H1 (cell line): ENCODE data around the gene RNF26. TPM values are rescaled to one million over a fixed set of nuclear protein-coding genes. Genes with fewer than 3 reads are reported as not detected.

Experiments
- CTCF ChIA-PET: fragments of 300-600 bp; sonication (Branson Sonifier 250); formaldehyde crosslinking; loops from one replicate; lab custom pipeline; 2021; ENCODE audit not compliant: partially characterized antibody; lab: Charles Lee
- POLR2A ChIA-PET: fragments of 300-600 bp; sonication (Branson Sonifier 250); formaldehyde crosslinking; loops from one replicate; lab custom pipeline; 2021; ENCODE audit warnings: inconsistent platforms; ENCODE audit not compliant: partially characterized antibody; lab: Charles Lee
- DNase-seq, 2 experiments: peaks; one replicate each; pipeline versions ENCODE4 v3.0.0 to v3.0.0-alpha.2; 2010 to 2022; ENCODE audit warnings: low spot score in 2 of 2, low read depth in 1 of 2, mixed read lengths in 1 of 2
- FAIRE-seq: peaks from 2 replicates; lab custom pipeline; 2011; peaks lifted over from hg19 to GRCh38; lab: Jason Lieb, UNC
- H2AFZ ChIP-seq: 2 replicates; pipeline ENCODE4 v1.8.1; 2012; ENCODE audit warnings: low read length, inconsistent platforms
- H2AK5ac ChIP-seq: 2 replicates; pipeline ENCODE4 v1.6.1; 2013; ENCODE audit warnings: low read depth, low read length
- H2BK120ac ChIP-seq: replicated peaks from 2 replicates; pipeline ENCODE3; 2013; ENCODE audit warnings: low read depth, low read length, inconsistent platforms
- H2BK12ac ChIP-seq: 2 replicates; pipeline ENCODE4 v1.6.1; 2013; ENCODE audit warnings: low read depth, low read length
- H2BK15ac ChIP-seq: 2 replicates; pipeline ENCODE4 v1.6.1; 2013; ENCODE audit warnings: low read length
- H2BK20ac ChIP-seq: 2 replicates; pipeline ENCODE4 v1.6.1; 2013; ENCODE audit warnings: low read length
- H2BK5ac ChIP-seq: 2 replicates; pipeline ENCODE4 v1.6.1; 2013; ENCODE audit warnings: low read depth, low read length
- H3K14ac ChIP-seq: 2 replicates; pipeline ENCODE4 v1.6.1; 2013; ENCODE audit warnings: inconsistent platforms; ENCODE audit not compliant: insufficient read length
- H3K18ac ChIP-seq: 2 replicates; pipeline ENCODE4 v1.6.1; 2013; ENCODE audit warnings: low read length; ENCODE audit errors: extremely low read depth
- H3K23ac ChIP-seq: 2 replicates; pipeline ENCODE4 v1.6.1; 2013; ENCODE audit warnings: inconsistent platforms; ENCODE audit not compliant: insufficient read length
- H3K23me2 ChIP-seq: 2 replicates; pipeline ENCODE4 v1.6.1; 2013; ENCODE audit warnings: low read depth, low read length
- H3K27ac ChIP-seq: 2 replicates; pipeline ENCODE4 v1.6.1; 2011; ENCODE audit warnings: low read depth, low read length, inconsistent platforms
- H3K27me3 ChIP-seq, 4 experiments: replicated peaks in 1 of 4; 1 replicate in 1 of 4; 2 replicates in 3 of 4; pipeline versions ENCODE4 v1.6.1 to v1.8.1; 2011 to 2013; ENCODE audit warnings: low read length in 3 of 4, mild to moderate bottlenecking in 3 of 4, inconsistent platforms in 2 of 4, mixed read lengths in 2 of 4, moderate library complexity in 1 of 4; ENCODE audit not compliant: control insufficient read depth in 3 of 4, insufficient read depth in 3 of 4; ENCODE audit errors: extremely low read depth in 1 of 4
- H3K36me3 ChIP-seq, 4 experiments: 2 replicates each; pipeline versions ENCODE4 v1.6.1 to v1.8.1; 2011 to 2013; ENCODE audit warnings: mild to moderate bottlenecking in 4 of 4, low read length in 3 of 4, moderate library complexity in 2 of 4, control low read depth in 1 of 4, inconsistent platforms in 1 of 4; ENCODE audit not compliant: insufficient read depth in 4 of 4, control insufficient read depth in 2 of 4
- H3K4ac ChIP-seq: replicated peaks from 2 replicates; pipeline ENCODE3; 2013; ENCODE audit warnings: low read length, low read depth, mixed read lengths, inconsistent platforms; ENCODE audit not compliant: insufficient read length
- H3K4me1 ChIP-seq, 4 experiments: replicated peaks in 1 of 4; 1 replicate in 1 of 4; 2 replicates in 3 of 4; pipeline versions ENCODE4 v1.6.1 to v1.8.1; 2011 to 2013; ENCODE audit warnings: low read length in 3 of 4, inconsistent platforms in 2 of 4, mixed read lengths in 1 of 4; ENCODE audit not compliant: insufficient read depth in 4 of 4, control insufficient read depth in 3 of 4
- H3K4me2 ChIP-seq, 2 experiments: 2 replicates each; pipeline versions ENCODE4 v1.6.1 to v1.8.1; 2011 to 2013; ENCODE audit warnings: low read depth in 2 of 2, low read length in 2 of 2, control low read depth in 1 of 2, inconsistent platforms in 1 of 2, mild to moderate bottlenecking in 1 of 2; ENCODE audit not compliant: insufficient read depth in 1 of 2
- H3K4me3 ChIP-seq, 4 experiments: fragments of 200-600, 300-600 bp in 1 of 4; sonication (generic), shearing (Covaris generic), sonication (Bioruptor Twin) in 1 of 4; 2 replicates each; pipeline versions ENCODE4 v1.5.1 to v1.8.1; 2011 to 2016; ENCODE audit warnings: low read length in 4 of 4, low read depth in 3 of 4, control low read depth in 2 of 4, inconsistent platforms in 2 of 4, mild to moderate bottlenecking in 2 of 4, mixed read lengths in 1 of 4, moderate library complexity in 1 of 4; ENCODE audit not compliant: insufficient read depth in 2 of 4; ENCODE audit errors: extremely low read depth in 1 of 4
- H3K56ac ChIP-seq: replicated peaks from 2 replicates; pipeline ENCODE3; 2013; ENCODE audit warnings: low read depth, mild to moderate bottlenecking, mixed read lengths, low read length, inconsistent platforms; ENCODE audit not compliant: insufficient read length
- H3K79me1 ChIP-seq: 2 replicates; pipeline ENCODE4 v1.6.1; 2013; ENCODE audit warnings: low read depth, low read length, control low read depth
- H3K79me2 ChIP-seq, 2 experiments: 2 replicates each; pipeline versions ENCODE4 v1.6.1 to v1.8.1; 2012 to 2013; ENCODE audit warnings: low read length in 2 of 2, mild to moderate bottlenecking in 2 of 2, inconsistent platforms in 1 of 2; ENCODE audit not compliant: insufficient read depth in 2 of 2, control insufficient read depth in 1 of 2
- H3K9ac ChIP-seq, 4 experiments: replicated peaks in 1 of 4; 1 replicate in 1 of 4; 2 replicates in 3 of 4; pipeline versions ENCODE4 v1.6.1 to v1.8.1; 2011 to 2013; ENCODE audit warnings: low read depth in 3 of 4, low read length in 3 of 4, control low read depth in 2 of 4, mild to moderate bottlenecking in 2 of 4, moderate library complexity in 2 of 4, inconsistent platforms in 1 of 4; ENCODE audit errors: extremely low read depth in 1 of 4
- H3K9me3 ChIP-seq, 2 experiments: 2 replicates each; pipeline versions ENCODE4 v1.6.1 to v1.8.1; 2012 to 2013; ENCODE audit warnings: mild to moderate bottlenecking in 2 of 2, moderate library complexity in 2 of 2, control low read depth in 1 of 2, inconsistent platforms in 1 of 2, low read depth in 1 of 2, low read length in 1 of 2, mixed read lengths in 1 of 2; ENCODE audit not compliant: insufficient read depth in 2 of 2
- H4K20me1 ChIP-seq, 2 experiments: replicated peaks in 1 of 2; 2 replicates each; pipeline versions ENCODE3 to v1.8.1; 2011 to 2013; ENCODE audit warnings: inconsistent platforms in 2 of 2, low read length in 2 of 2, mild to moderate bottlenecking in 1 of 2; ENCODE audit not compliant: insufficient read depth in 2 of 2, control insufficient read depth in 1 of 2
- H4K5ac ChIP-seq: 2 replicates; pipeline ENCODE4 v1.6.1; 2013; ENCODE audit warnings: low read length, low read depth, mixed read lengths, inconsistent platforms; ENCODE audit not compliant: insufficient read length
- H4K8ac ChIP-seq: 2 replicates; pipeline ENCODE4 v1.8.0; 2013; ENCODE audit warnings: mild to moderate bottlenecking, moderate library complexity, low read length, inconsistent platforms; ENCODE audit not compliant: insufficient read depth; ENCODE audit errors: extremely low read depth
- H4K91ac ChIP-seq: replicated peaks from 2 replicates; pipeline ENCODE3; 2013; ENCODE audit warnings: low read length, mixed read lengths, inconsistent platforms; ENCODE audit not compliant: insufficient read length
- ASH2L ChIP-seq: fragments of 200-600, 300-600 bp; sonication (generic); IDR thresholded peaks from one replicate; pipeline ENCODE4 v1.7.1; 2017; ENCODE audit warnings: low read length
- CEBPB ChIP-seq: IDR thresholded peaks from 2 replicates; pipeline ENCODE4 v1.6.1; 2012; ENCODE audit warnings: low read depth, low read length
- EGR1 ChIP-seq: IDR thresholded peaks from 2 replicates; pipeline ENCODE4 v1.6.1; 2011; ENCODE audit warnings: low read depth, low read length, borderline replicate concordance
- EZH2 ChIP-seq: fragments of 200-600 bp; sonication (generic); IDR thresholded peaks from 2 replicates; pipeline ENCODE4 v1.7.1; 2012; ENCODE audit warnings: low read depth, mild to moderate bottlenecking, moderate library complexity, low read length, inconsistent platforms; ENCODE audit not compliant: severe bottlenecking
- FOSL1 ChIP-seq: IDR thresholded peaks from 2 replicates; pipeline ENCODE4 v1.6.1; 2011; ENCODE audit warnings: mild to moderate bottlenecking, low read depth, low read length, moderate library complexity; ENCODE audit not compliant: insufficient read depth
- GTF2F1 ChIP-seq: IDR thresholded peaks from 2 replicates; pipeline ENCODE4 v1.6.1; 2012; ENCODE audit warnings: low read depth, low read length, improper control_type of control experiment, borderline replicate concordance
- KDM5A ChIP-seq: fragments of 200-600 bp; IDR thresholded peaks from 2 replicates; pipeline ENCODE4 v1.7.1; 2012; ENCODE audit warnings: mild to moderate bottlenecking, low read length, inconsistent platforms, mixed read lengths
- MAFK ChIP-seq: IDR thresholded peaks from 2 replicates; pipeline ENCODE4 v1.6.1; 2012; ENCODE audit warnings: low read depth, mild to moderate bottlenecking, improper control_type of control experiment, low read length
- POLR2A ChIP-seq, 2 experiments: IDR thresholded peaks; 1 replicate in 1 of 2; 2 replicates in 1 of 2; pipeline ENCODE4 v1.6.1; 2011; ENCODE audit warnings: low read depth in 2 of 2, low read length in 2 of 2, mild to moderate bottlenecking in 2 of 2; ENCODE audit errors: control extremely low read depth in 1 of 2
- SIRT6 ChIP-seq: IDR thresholded peaks from one replicate; pipeline ENCODE4 v1.7.1; 2012; ENCODE audit warnings: low read length, inconsistent platforms
- SP1 ChIP-seq: IDR thresholded peaks from 2 replicates; pipeline ENCODE4 v1.6.1; 2011; ENCODE audit warnings: low read depth, low read length
- TAF7 ChIP-seq: optimal IDR thresholded peaks from 2 replicates; pipeline ENCODE3; 2011; ENCODE audit warnings: low read depth, mild to moderate bottlenecking, inconsistent platforms, low read length, moderate library complexity, borderline replicate concordance
- WGBS, 2 experiments: shearing (Covaris generic) in 1 of 2; methylation state at CpG; one replicate each; pipeline versions ENCODE4 v1.1.6 to v1.1.7; 2013 to 2015; ENCODE audit warnings: low lambda C conversion rate in 2 of 2, mixed read lengths in 2 of 2, inconsistent platforms in 1 of 2, low coverage in 1 of 2, missing lambda C conversion rate in 1 of 2; ENCODE audit not compliant: insufficient replicate concordance in 2 of 2, insufficient coverage in 1 of 2, insufficient read length in 1 of 2; ENCODE audit errors: extremely low coverage in 1 of 2, missing lambda C conversion rate in 1 of 2; 5-methylcytosine and 5-hydroxymethylcytosine counted together
- polyA plus RNA-seq, 7 experiments: library from polyadenylated mRNA; depleted of rRNA in 3 of 7; stranded (reverse) in 5 of 7; unstranded in 2 of 7; fragments of >200 nt in 5 of 7; fragments of 200-250 nt in 2 of 7; gene quantifications; 1 replicate in 5 of 7; 2 replicates in 1 of 7; 4 replicates in 1 of 7; pipeline versions ENCODE4 v1.2.1 to v1.2.3, GENCODE V29; 2011 to 2013; ENCODE audit warnings: missing spikeins in 2 of 7, mixed read lengths in 2 of 7
- total RNA-seq: library from RNA; stranded (reverse); fragmentation: NEBNext Ultra II Directional; extraction: Animal tissue kit (Norgen Biotek cat#: 25700); gene quantifications from 2 replicates; pipeline ENCODE4 v1.2.1, GENCODE V29; 2021

RNF26 gene
- total and polyA plus RNA-seq, 2 of the 8 experiments (the other 6 are each of a cell fraction or from before 2014, with no cell fraction given): 82.7 to 84.0 TPM

DNA sequence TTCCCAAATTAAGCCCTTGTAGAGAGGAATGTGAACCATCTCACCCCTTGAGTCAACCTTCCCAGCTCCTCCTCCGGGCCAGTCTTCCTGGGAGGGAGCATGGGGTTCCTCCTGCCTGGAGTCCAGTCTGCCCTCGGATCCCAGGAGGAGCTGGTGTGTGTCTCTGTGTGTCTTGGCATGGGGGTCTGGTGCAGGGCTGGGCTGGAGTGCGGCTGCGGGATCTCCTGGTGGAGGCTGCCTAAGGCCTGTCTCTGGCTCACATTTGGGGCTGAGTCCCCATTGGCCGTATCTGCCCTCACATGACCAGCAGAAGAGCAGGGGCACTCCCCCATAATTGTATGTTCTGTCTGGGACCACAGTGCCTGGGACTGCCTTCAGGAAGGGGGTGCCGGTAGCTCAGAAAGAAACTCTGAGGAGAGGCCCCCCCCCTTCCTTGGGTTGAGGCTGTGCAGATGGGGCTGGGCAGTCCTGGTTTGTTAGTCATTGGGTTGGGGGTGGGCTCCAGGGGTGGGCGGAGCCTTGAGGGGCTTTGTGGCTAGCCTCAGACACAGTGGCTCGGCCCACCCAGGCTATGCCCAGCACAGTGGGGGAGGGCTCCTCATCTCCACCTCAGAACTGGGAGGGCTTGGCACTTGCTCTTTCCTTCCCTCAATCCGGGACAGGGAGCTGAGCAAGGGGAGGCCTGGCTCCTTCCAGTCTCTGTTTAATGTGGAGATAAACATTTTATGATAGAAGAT lies 3.4 kb downstream of the RNF26 start:
- Histone ChIP-seq H4K5ac (peak overlapping the region; percentile 84), H2BK120ac (peak overlapping the region; percentile 72), H3K18ac (peak overlapping the region; percentile 88), H3K9me3 (no peaks in the 10 kb centered on the region), H3K79me2 (peaks cover 5 to 26% of the 10 kb centered on the region in 2 experiments; a peak in 3 of 4 replicates), H2BK12ac (0 out of 2 replicates have a peak overlapping the region, but pooled peaks have one; percentile 42), H3K79me1 (peaks cover 12% of the 10 kb centered on the region), H3K27me3 (peaks cover 12 to 41% (median 33%) of the 10 kb centered on the region in 4 experiments), H4K8ac (peak overlapping the region; percentile 62; the same call in 1 of the 2 replicates), H4K91ac (peak overlapping the region; percentile 67), H3K4me2 (peak overlapping the region; percentile 56 to 76), H2AK5ac (no peak overlapping the region), H3K27ac (peak overlapping the region; percentile 64; the same call in 1 of the 2 replicates), H3K4ac (peak overlapping the region; percentile 13), H4K20me1 (peaks cover 3 to 16% of the 10 kb centered on the region in 2 experiments), H3K14ac (no peak overlapping the region), H2BK15ac (peak overlapping the region; percentile 83; the same call in 1 of the 2 replicates), H3K23me2 (peaks cover 20% of the 10 kb centered on the region; the same call in 1 of the 2 replicates), H2BK20ac (no peak overlapping the region), H3K4me3 (peak overlapping the region in 3 of 4 experiments; percentile 15 to 69 (median 30); a peak in 4 of 8 replicates), H3K9ac (no peak overlapping the region), H3K36me3 (peaks cover 0 to 6% (median 2%) of the 10 kb centered on the region in 4 experiments; a peak in 1 of 8 replicates), H2BK5ac (peak overlapping the region; percentile 76), H2AFZ (no peak overlapping the region; the same call in 1 of the 2 replicates), H3K4me1 (peaks cover 5 to 38% (median 28%) of the 10 kb centered on the region in 4 experiments), H3K56ac (no peak overlapping the region), H3K23ac (no peak overlapping the region)
- peak; percentile 28 for FAIRE-seq
- peak in 1 of 2 experiments; percentile 80 for DNase-seq
- ChIA-PET POLR2A (interaction anchor here (0.9 to 3.4 kb wide), 20 partner anchors 10 to 253 kb away, joined by 3 to 29 read pairs (median 4); partner anchors contain the start of genes DPAGT1, HMBS and MCAM), CTCF (interaction anchor here (0.5 to 20.0 kb wide), 36 partner anchors 10 to 752 kb away, joined by 3 to 463 read pairs (median 4); partner anchors contain the start of genes CBL, MCAM, NLRX1 and USP2)
- WGBS, 2 experiments: 32% methylated on average over 7 of the region's 9 CpGs; no CpG with 5 or more reads in 1 of the 2 experiments
- TF ChIP-seq FOSL1: no peak
- TF ChIP-seq CEBPB: no peak
- TF ChIP-seq MAFK: no peak
- peak in 1 of 2 experiments; percentile 69; a peak in 2 of 3 replicates for TF ChIP-seq POLR2A (IDR thresholded peaks at IDR 0.05; ENCODE audit: control extremely low read depth in 1 of 2, low read depth in 2 of 2, low read length in 2 of 2)
- TF ChIP-seq EZH2: no peak
- no peak for TF ChIP-seq SIRT6
- TF ChIP-seq ASH2L: peak; percentile 74
- TF ChIP-seq SP1: no peak
- no peak for TF ChIP-seq KDM5A
- TF ChIP-seq TAF7: no peak
- TF ChIP-seq GTF2F1: no peak
- no peak for TF ChIP-seq EGR1
